GM12878 (cell line): ENCODE data around the gene C22orf31. TPM values are rescaled to one million over a fixed set of nuclear protein-coding genes. Genes with fewer than 3 reads are reported as not detected.

ENCODE experiments used
- ATAC-seq: fragments of 200-7000 bp; cut with Tn5 transposase; 3 replicates; pipeline ENCODE4 v1.9.1; 2020; ENCODE audit warnings: mild to moderate bottlenecking, moderate library complexity
- BruUV-seq: library from RNA; stranded (reverse); fragments of 400-500 nt; replicated peaks from 2 replicates; lab custom pipeline; 2021; lab: Mats Ljungman, UMichigan
- CTCF ChIA-PET: fragments of 300-600 bp; sonication (Branson Sonifier 250); formaldehyde crosslinking; extraction: SDS; loops from one replicate; lab custom pipeline; 2021; ENCODE audit warnings: inconsistent platforms; lab: Yijun Ruan, JAX
- POLR2A ChIA-PET: fragments of 350-600 bp; formaldehyde crosslinking; extraction: SDS; loops from one replicate; lab custom pipeline; 2021; ENCODE audit warnings: inconsistent platforms; lab: Charles Lee
- RAD21 ChIA-PET: fragments of 300-600 bp; sonication (Branson Sonifier 250); formaldehyde crosslinking; loops from one replicate; lab custom pipeline; 2023; ENCODE audit warnings: antibody characterized with exemption; ENCODE audit not compliant: unreplicated experiment; lab: Charles Lee
- SMC1A ChIA-PET: fragments of 300-600 bp; sonication (Branson Sonifier 250); formaldehyde crosslinking; loops from one replicate; lab custom pipeline; 2023; ENCODE audit not compliant: unreplicated experiment, uncharacterized antibody; lab: Charles Lee
- DNase-seq: peaks from one replicate; pipeline ENCODE4 v3.0.0-alpha.2; 2011; ENCODE audit warnings: low read depth, low spot score
- FAIRE-seq: peaks from 3 replicates; lab custom pipeline; 2011; peaks lifted over from hg19 to GRCh38; lab: Jason Lieb, UNC
- H2AFZ ChIP-seq: 2 replicates; pipeline ENCODE4 v1.6.0; 2011; ENCODE audit warnings: low read depth, low read length, control low read depth; ENCODE audit not compliant: control insufficient read depth
- H3K27ac ChIP-seq: 2 replicates; pipeline ENCODE4 v1.5.1; 2011; ENCODE audit warnings: control low read depth; ENCODE audit not compliant: control insufficient read depth, insufficient read depth
- H3K27me3 ChIP-seq, 2 experiments: replicated peaks in 1 of 2; 2 replicates each; pipeline versions ENCODE4 v1.6.0 to v1.6.1; 2011; ENCODE audit warnings: low read length in 1 of 2; ENCODE audit not compliant: control insufficient read depth in 2 of 2, insufficient read depth in 2 of 2
- H3K36me3 ChIP-seq, 2 experiments: 2 replicates each; pipeline ENCODE4 v1.5.1; 2011; ENCODE audit warnings: low read length in 1 of 2; ENCODE audit not compliant: control insufficient read depth in 2 of 2, insufficient read depth in 2 of 2
- H3K4me1 ChIP-seq: 2 replicates; pipeline ENCODE4 v1.6.1; 2011; ENCODE audit warnings: mild to moderate bottlenecking, low read length, moderate library complexity, mixed read lengths; ENCODE audit not compliant: control insufficient read depth, insufficient read depth
- H3K4me2 ChIP-seq: 2 replicates; pipeline ENCODE4 v1.6.0; 2011; ENCODE audit warnings: control low read depth; ENCODE audit not compliant: control insufficient read depth, insufficient read depth
- H3K4me3 ChIP-seq: fragments of 200-600 bp; sonication (generic); 2 replicates; pipeline ENCODE4 v1.5.1; 2016
- H3K79me2 ChIP-seq: 2 replicates; pipeline ENCODE4 v1.6.0; 2011; ENCODE audit warnings: low read length; ENCODE audit not compliant: control insufficient read depth, insufficient read depth
- H3K9ac ChIP-seq: 2 replicates; pipeline ENCODE4 v1.8.0; 2011; ENCODE audit warnings: low read length, control low read depth, mixed read lengths; ENCODE audit not compliant: control insufficient read depth, insufficient read depth
- H3K9me3 ChIP-seq: replicated peaks from 3 replicates; pipeline ENCODE4 v1.5.1; 2011; ENCODE audit warnings: mild to moderate bottlenecking, low read length; ENCODE audit not compliant: control insufficient read depth, insufficient read depth
- H4K20me1 ChIP-seq: 2 replicates; pipeline ENCODE4 v1.6.0; 2011; ENCODE audit not compliant: control insufficient read depth, insufficient read depth
- BCL11A ChIP-seq: IDR thresholded peaks from 2 replicates; pipeline ENCODE4 v1.6.1; 2011; ENCODE audit warnings: low read depth, low read length
- BMI1 ChIP-seq: fragments of 450-650 bp; IDR thresholded peaks from 2 replicates; pipeline ENCODE4 v1.6.1; 2016; ENCODE audit warnings: mild to moderate bottlenecking, moderate library complexity, borderline replicate concordance
- CEBPB ChIP-seq, 2 experiments: fragments of 150-350 bp in 1 of 2; IDR thresholded peaks; 2 replicates each; pipeline ENCODE4 v1.6.1; 2012 to 2014; ENCODE audit warnings: low read depth in 2 of 2, low read length in 2 of 2, borderline replicate concordance in 1 of 2, inconsistent platforms in 1 of 2
- FOXM1 ChIP-seq: IDR thresholded peaks from 2 replicates; pipeline ENCODE4 v1.6.1; 2012; ENCODE audit warnings: low read depth, mild to moderate bottlenecking, inconsistent platforms, low read length, moderate library complexity
- KDM1A ChIP-seq: fragments of 200-600 bp; sonication (generic); IDR thresholded peaks from 2 replicates; pipeline ENCODE4 v1.6.1; 2016; ENCODE audit warnings: borderline replicate concordance
- MYB ChIP-seq: fragments of 150-350 bp; IDR thresholded peaks from 2 replicates; pipeline ENCODE4 v1.6.1; 2014; ENCODE audit warnings: mild to moderate bottlenecking, low read depth, low read length, borderline replicate concordance
- NFXL1 ChIP-seq: fragments of 450-650 bp; IDR thresholded peaks from 2 replicates; pipeline ENCODE4 v1.6.1; 2017; ENCODE audit warnings: antibody characterized with exemption, mild to moderate bottlenecking, borderline replicate concordance
- NRF1 ChIP-seq: conservative IDR thresholded peaks from 2 replicates; pipeline ENCODE4 v1.6.1; 2011; ENCODE audit warnings: mild to moderate bottlenecking, low read depth, low read length, improper control_type of control experiment
- POLR2A ChIP-seq: IDR thresholded peaks from 2 replicates; pipeline ENCODE4 v1.6.1; 2011; ENCODE audit warnings: low read depth, mild to moderate bottlenecking, low read length
- RAD51 ChIP-seq: fragments of 450-650 bp; IDR thresholded peaks from 2 replicates; pipeline ENCODE4 v1.6.1; 2016; ENCODE audit warnings: moderate library complexity, mild to moderate bottlenecking, inconsistent platforms
- SMAD5 ChIP-seq: IDR thresholded peaks from 2 replicates; pipeline ENCODE4 v1.6.1; 2016; ENCODE audit warnings: antibody characterized with exemption, low read depth
- STAT3 ChIP-seq: IDR thresholded peaks from 2 replicates; pipeline ENCODE4 v1.6.1; 2011; ENCODE audit warnings: low read depth, low read length, improper control_type of control experiment
- WGBS: methylation state at CpG from one replicate; pipeline ENCODE4 v1.1.6; 2016; ENCODE audit warnings: low lambda C conversion rate; ENCODE audit not compliant: insufficient replicate concordance, insufficient coverage; ENCODE audit errors: missing lambda C conversion rate; 5-methylcytosine and 5-hydroxymethylcytosine counted together
- in situ Hi-C: fragments of 300-500 bp; cut with MboI; formaldehyde crosslinking; loops from 9 replicates; pipeline ENCODE4 v1.14.3; 2018; ENCODE audit warnings: mixed read lengths
- intact Hi-C: fragments of 100-400 bp; cut with micrococcal nuclease; formaldehyde crosslinking; loops from one replicate; pipeline ENCODE4 v1.14.2; 2022; ENCODE audit not compliant: unreplicated experiment
- polyA plus RNA-seq, 11 experiments: library from polyadenylated mRNA; depleted of rRNA in 4 of 11; unstranded in 6 of 11; stranded (reverse) in 5 of 11; fragments of >200 nt; fragmentation: Nextera tagmentation in 4 of 11; fragmentation: Illumina TruSeq in 1 of 11; extraction: Ambion mirVana in 4 of 11; extraction: Trizol in 1 of 11; gene quantifications; 1 replicate in 1 of 11; 2 replicates in 10 of 11; pipeline versions ENCODE4 v1.2.1 to v1.2.3, GENCODE V29; 2011 to 2016; ENCODE audit warnings: inconsistent platforms in 2 of 11, missing spikeins in 2 of 11, low read depth in 1 of 11
- total RNA-seq, 4 experiments: library from RNA; depleted of rRNA in 3 of 4; stranded (reverse); fragments of >200 nt in 3 of 4; fragmentation: Illumina TruSeq in 1 of 4; extraction: Trizol in 1 of 4; gene quantifications; 2 replicates each; pipeline versions ENCODE4 v1.2.1 to v1.2.3, GENCODE V29; 2013 to 2021
- TF ChIP-seq, protein P1 (sequence below): IDR thresholded peaks from 2 replicates; pipeline ENCODE4 v1.6.1; 2011; ENCODE audit warnings: low read depth, low read length, improper control_type of control experiment, borderline replicate concordance
- TF ChIP-seq, protein P2 (sequence below): fragments of 450-650 bp; IDR thresholded peaks from 2 replicates; pipeline ENCODE4 v1.6.1; 2017; ENCODE audit warnings: mild to moderate bottlenecking, low read depth, inconsistent platforms; ENCODE audit not compliant: poor library complexity, severe bottlenecking
- TF ChIP-seq, protein P3 (sequence below): fragments of 450-650 bp; conservative IDR thresholded peaks from 2 replicates; pipeline ENCODE4 v1.6.1; 2017; ENCODE audit warnings: mild to moderate bottlenecking, moderate library complexity
- TF ChIP-seq, protein P4 (sequence below): IDR thresholded peaks from 2 replicates; pipeline ENCODE4 v1.6.1; 2012; ENCODE audit warnings: mild to moderate bottlenecking, low read depth, low read length

Gene C22orf31
- total and polyA plus RNA-seq, 10 of the 15 experiments (the other 5 are each of a cell fraction or from before 2014, with no cell fraction given): not detected

DNA sequence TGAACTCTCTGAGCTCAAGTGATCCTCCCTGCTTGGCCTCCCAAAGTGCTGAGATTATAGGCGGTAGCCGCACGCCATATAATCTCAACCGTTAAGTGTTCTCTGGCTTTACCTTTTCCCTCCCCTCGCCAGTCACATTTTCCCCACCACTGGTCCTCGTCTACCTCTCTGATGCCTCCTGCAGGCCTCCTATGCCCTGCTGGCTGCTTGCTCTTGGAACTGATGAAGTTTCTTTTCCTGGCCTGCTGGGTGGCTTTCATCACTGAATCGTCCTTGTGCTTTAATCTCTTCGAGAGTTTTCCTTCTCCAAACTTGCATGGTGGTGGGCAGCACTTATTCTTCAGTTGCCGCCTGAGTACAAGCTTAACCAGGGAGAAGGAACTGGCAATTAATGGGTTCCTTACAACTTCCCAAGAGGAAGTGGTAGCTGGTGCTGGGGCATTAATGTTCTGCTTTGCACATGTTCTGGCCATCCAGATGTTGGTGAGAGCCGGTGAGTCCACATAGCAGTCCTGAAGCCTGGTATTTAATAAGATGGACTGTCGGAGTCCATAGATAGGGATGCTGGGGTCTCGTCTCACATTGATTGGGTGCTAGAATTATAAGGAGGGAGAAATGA lies 1.3 kb downstream of the C22orf31 start:
- ChIA-PET CTCF (interaction anchor here (1.2 to 1.8 kb wide), 2 partner anchors 20 to 94 kb away, joined by 4 read pairs; no protein-coding TSS in a partner anchor), POLR2A (interaction anchor here (0.7 kb wide), 2 partner anchors 160 to 397 kb away, joined by 3 to 6 read pairs; no protein-coding TSS in a partner anchor), RAD21 (no interaction called here), SMC1A (interaction anchor here (2.0 kb wide), 1 partner anchor 19 kb away, joined by 4 read pairs; no protein-coding TSS in a partner anchor)
- ATAC-seq: no peak
- Histone ChIP-seq H3K4me1 (no peaks in the 10 kb centered on the region), H3K36me3 (no peaks in the 10 kb centered on the region), H3K9ac (no peak overlapping the region), H3K4me2 (no peak overlapping the region), H3K27ac (no peak overlapping the region), H3K27me3 (peaks cover 0 to 11% of the 10 kb centered on the region in 2 experiments; a peak in 1 of 4 replicates), H3K4me3 (no peak overlapping the region), H3K9me3 (no peaks in the 10 kb centered on the region), H3K79me2 (no peaks in the 10 kb centered on the region), H4K20me1 (no peaks in the 10 kb centered on the region), H2AFZ (no peak overlapping the region)
- no peak for FAIRE-seq
- in situ Hi-C loops: no loop called here
- no TSS peak for BruUV-seq
- WGBS: 31% methylated on average over 12 of the region's 12 CpGs
- DNase-seq: no peak
- intact Hi-C loops: no loop called here
- TF ChIP-seq POLR2A: no peak
- no peak for TF ChIP-seq BMI1
- no peak for TF ChIP-seq KDM1A
- TF ChIP-seq, protein P1, sequence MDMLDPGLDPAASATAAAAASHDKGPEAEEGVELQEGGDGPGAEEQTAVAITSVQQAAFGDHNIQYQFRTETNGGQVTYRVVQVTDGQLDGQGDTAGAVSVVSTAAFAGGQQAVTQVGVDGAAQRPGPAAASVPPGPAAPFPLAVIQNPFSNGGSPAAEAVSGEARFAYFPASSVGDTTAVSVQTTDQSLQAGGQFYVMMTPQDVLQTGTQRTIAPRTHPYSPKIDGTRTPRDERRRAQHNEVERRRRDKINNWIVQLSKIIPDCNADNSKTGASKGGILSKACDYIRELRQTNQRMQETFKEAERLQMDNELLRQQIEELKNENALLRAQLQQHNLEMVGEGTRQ: no peak
- TF ChIP-seq, protein P2, sequence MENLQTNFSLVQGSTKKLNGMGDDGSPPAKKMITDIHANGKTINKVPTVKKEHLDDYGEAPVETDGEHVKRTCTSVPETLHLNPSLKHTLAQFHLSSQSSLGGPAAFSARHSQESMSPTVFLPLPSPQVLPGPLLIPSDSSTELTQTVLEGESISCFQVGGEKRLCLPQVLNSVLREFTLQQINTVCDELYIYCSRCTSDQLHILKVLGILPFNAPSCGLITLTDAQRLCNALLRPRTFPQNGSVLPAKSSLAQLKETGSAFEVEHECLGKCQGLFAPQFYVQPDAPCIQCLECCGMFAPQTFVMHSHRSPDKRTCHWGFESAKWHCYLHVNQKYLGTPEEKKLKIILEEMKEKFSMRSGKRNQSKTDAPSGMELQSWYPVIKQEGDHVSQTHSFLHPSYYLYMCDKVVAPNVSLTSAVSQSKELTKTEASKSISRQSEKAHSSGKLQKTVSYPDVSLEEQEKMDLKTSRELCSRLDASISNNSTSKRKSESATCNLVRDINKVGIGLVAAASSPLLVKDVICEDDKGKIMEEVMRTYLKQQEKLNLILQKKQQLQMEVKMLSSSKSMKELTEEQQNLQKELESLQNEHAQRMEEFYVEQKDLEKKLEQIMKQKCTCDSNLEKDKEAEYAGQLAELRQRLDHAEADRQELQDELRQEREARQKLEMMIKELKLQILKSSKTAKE: no peak
- TF ChIP-seq, protein P3, sequence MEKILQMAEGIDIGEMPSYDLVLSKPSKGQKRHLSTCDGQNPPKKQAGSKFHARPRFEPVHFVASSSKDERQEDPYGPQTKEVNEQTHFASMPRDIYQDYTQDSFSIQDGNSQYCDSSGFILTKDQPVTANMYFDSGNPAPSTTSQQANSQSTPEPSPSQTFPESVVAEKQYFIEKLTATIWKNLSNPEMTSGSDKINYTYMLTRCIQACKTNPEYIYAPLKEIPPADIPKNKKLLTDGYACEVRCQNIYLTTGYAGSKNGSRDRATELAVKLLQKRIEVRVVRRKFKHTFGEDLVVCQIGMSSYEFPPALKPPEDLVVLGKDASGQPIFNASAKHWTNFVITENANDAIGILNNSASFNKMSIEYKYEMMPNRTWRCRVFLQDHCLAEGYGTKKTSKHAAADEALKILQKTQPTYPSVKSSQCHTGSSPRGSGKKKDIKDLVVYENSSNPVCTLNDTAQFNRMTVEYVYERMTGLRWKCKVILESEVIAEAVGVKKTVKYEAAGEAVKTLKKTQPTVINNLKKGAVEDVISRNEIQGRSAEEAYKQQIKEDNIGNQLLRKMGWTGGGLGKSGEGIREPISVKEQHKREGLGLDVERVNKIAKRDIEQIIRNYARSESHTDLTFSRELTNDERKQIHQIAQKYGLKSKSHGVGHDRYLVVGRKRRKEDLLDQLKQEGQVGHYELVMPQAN: no peak
- TF ChIP-seq SMAD5: no peak
- TF ChIP-seq FOXM1: no peak
- no peak for TF ChIP-seq STAT3
- no peak for TF ChIP-seq CEBPB (IDR thresholded peaks at IDR 0.05; ENCODE audit: borderline replicate concordance in 1 of 2, low read depth in 2 of 2, low read length in 2 of 2)
- no peak for TF ChIP-seq RAD51
- no peak for TF ChIP-seq MYB
- TF ChIP-seq NFXL1: no peak
- TF ChIP-seq, protein P4, sequence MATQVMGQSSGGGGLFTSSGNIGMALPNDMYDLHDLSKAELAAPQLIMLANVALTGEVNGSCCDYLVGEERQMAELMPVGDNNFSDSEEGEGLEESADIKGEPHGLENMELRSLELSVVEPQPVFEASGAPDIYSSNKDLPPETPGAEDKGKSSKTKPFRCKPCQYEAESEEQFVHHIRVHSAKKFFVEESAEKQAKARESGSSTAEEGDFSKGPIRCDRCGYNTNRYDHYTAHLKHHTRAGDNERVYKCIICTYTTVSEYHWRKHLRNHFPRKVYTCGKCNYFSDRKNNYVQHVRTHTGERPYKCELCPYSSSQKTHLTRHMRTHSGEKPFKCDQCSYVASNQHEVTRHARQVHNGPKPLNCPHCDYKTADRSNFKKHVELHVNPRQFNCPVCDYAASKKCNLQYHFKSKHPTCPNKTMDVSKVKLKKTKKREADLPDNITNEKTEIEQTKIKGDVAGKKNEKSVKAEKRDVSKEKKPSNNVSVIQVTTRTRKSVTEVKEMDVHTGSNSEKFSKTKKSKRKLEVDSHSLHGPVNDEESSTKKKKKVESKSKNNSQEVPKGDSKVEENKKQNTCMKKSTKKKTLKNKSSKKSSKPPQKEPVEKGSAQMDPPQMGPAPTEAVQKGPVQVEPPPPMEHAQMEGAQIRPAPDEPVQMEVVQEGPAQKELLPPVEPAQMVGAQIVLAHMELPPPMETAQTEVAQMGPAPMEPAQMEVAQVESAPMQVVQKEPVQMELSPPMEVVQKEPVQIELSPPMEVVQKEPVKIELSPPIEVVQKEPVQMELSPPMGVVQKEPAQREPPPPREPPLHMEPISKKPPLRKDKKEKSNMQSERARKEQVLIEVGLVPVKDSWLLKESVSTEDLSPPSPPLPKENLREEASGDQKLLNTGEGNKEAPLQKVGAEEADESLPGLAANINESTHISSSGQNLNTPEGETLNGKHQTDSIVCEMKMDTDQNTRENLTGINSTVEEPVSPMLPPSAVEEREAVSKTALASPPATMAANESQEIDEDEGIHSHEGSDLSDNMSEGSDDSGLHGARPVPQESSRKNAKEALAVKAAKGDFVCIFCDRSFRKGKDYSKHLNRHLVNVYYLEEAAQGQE: no peak
- no peak for TF ChIP-seq BCL11A
- TF ChIP-seq NRF1: no peak
